Transverse colon (tissue), 3 donors: ENCODE measurements around the gene IRX5.

Experiments used
- CTCF ChIP-seq, 5 experiments: fragments of 200-600 bp in 3 of 5; fragments of 450-650 bp in 2 of 5; sonication (generic) in 3 of 5; IDR thresholded peaks; 1 replicate in 2 of 5; 2 replicates in 3 of 5; pipeline ENCODE4 v1.5.1; 2016 to 2017; ENCODE audit warnings: antibody characterized with exemption in 5 of 5, inconsistent platforms in 3 of 5, mild to moderate bottlenecking in 2 of 5, moderate library complexity in 1 of 5
- EP300 ChIP-seq: sonication (generic); formaldehyde crosslinking; IDR thresholded peaks from one replicate; pipeline ENCODE4 v1.6.1; 2017; ENCODE audit warnings: antibody characterized with exemption, low read depth
- POLR2A ChIP-seq: fragments of 450-650 bp; IDR thresholded peaks from one replicate; pipeline ENCODE4 v1.6.1; 2016; ENCODE audit warnings: antibody characterized with exemption, mild to moderate bottlenecking, moderate library complexity

GRCh38 chr16:54882556-54882955 is 48.1 kb upstream of the IRX5 start:
- TF ChIP-seq POLR2A (no peak), CTCF (IDR thresholded peaks at IDR 0.05) (no peak), EP300 (no peak)
